Astrocyte of the cerebellum (primary cell): ENCODE data around the gene NAT9.

Experiments used
- DNase-seq: peaks from one replicate; pipeline ENCODE4 v3.0.0-alpha.2; 2011; ENCODE audit warnings: low read depth
- H3K4me3 ChIP-seq: 2 replicates; pipeline ENCODE4 v1.5.1; 2011; ENCODE audit warnings: mild to moderate bottlenecking, low read depth, low read length, moderate library complexity
- CTCF ChIP-seq: IDR thresholded peaks from 2 replicates; pipeline ENCODE4 v1.5.1; 2012; ENCODE audit warnings: low read length, low read depth, moderate library complexity, mild to moderate bottlenecking; ENCODE audit errors: missing control alignments
- in situ Hi-C: cut with HindIII; loops from 2 replicates; pipeline ENCODE4 v1.10.0; 2017; ENCODE audit warnings: low sequenced_read_pairs

The NAT9 gene

GRCh38 chr17:74804683-74805082, 28.5 kb upstream of the NAT9 start:
- TF ChIP-seq CTCF, result no peak
- in situ Hi-C loops, result no loop called here
- no peak overlapping the region for H3K4me3 ChIP-seq
- no peak for DNase-seq

- TF ChIP-seq CTCF, result no peak
- in situ Hi-C loops, result no loop called here
- no peak overlapping the region for H3K4me3 ChIP-seq
- DNase-seq, result no peak
These were observed 27.8 kb upstream of the NAT9 start for GRCh38 chr17:74803971-74804370.

GRCh38 chr17:74803388-74803930, 27.3 kb upstream of the NAT9 start:
- no peak overlapping the region for H3K4me3 ChIP-seq
- TF ChIP-seq CTCF, result no peak
- no peak for DNase-seq
- in situ Hi-C loops, result no loop called here

GRCh38 chr17:74801896-74802295, 25.8 kb upstream of the NAT9 start:
- no peak for DNase-seq
- no peak for TF ChIP-seq CTCF
- no peak overlapping the region for H3K4me3 ChIP-seq
- in situ Hi-C loops, result no loop called here

- H3K4me3 ChIP-seq, result no peak overlapping the region
- in situ Hi-C loops, result no loop called here
- no peak for TF ChIP-seq CTCF
- no peak for DNase-seq
These were observed 24.4 kb upstream of the NAT9 start for GRCh38 chr17:74800531-74800930.

- no peak overlapping the region for H3K4me3 ChIP-seq
- TF ChIP-seq CTCF, result no peak
- DNase-seq, result no peak
- in situ Hi-C loops, result no loop called here
These were observed 23.0 kb upstream of the NAT9 start for GRCh38 chr17:74799097-74799496.
